EH (cell line): ENCODE data around the gene PLET1.

Experiments
- DNase-seq: peaks from one replicate; pipeline ENCODE4 v3.0.0-alpha.2; 2015; ENCODE audit warnings: low read depth

Gene PLET1

GRCh38 chr11:112238041-112238440 is 22.6 kb downstream of the PLET1 start:
- peak; percentile 46 for DNase-seq

GRCh38 chr11:112237451-112237850 is 23.2 kb downstream of the PLET1 start:
- no peak for DNase-seq

- DNase-seq: no peak
Observed at GRCh38 chr11:112235750-112236390, 24.8 kb downstream of the PLET1 start.

GRCh38 chr11:112231952-112232351 is 28.7 kb downstream of the PLET1 start:
- DNase-seq: no peak

- peak; percentile 89 for DNase-seq
Observed at GRCh38 chr11:112229746-112230433, 30.8 kb downstream of the PLET1 start.

GRCh38 chr11:112229159-112229558 is 31.5 kb downstream of the PLET1 start:
- no peak for DNase-seq

GRCh38 chr11:112228706-112229105 is 32.0 kb downstream of the PLET1 start:
- no peak for DNase-seq

- DNase-seq: no peak
Observed at GRCh38 chr11:112227471-112227870, 33.2 kb downstream of the PLET1 start.

GRCh38 chr11:112226831-112227401 is 33.7 kb downstream of the PLET1 start:
- DNase-seq: peak; percentile 56

GRCh38 chr11:112226062-112226830 is 34.4 kb downstream of the PLET1 start, which contains the start of gene PTS:
Gene PTS (plus strand): TSS chr11:112226428. CDS start chr11:112226444, 16 bp downstream.
- DNase-seq: peak; percentile 90

- peak; percentile 85 for DNase-seq
Observed at GRCh38 chr11:112225753-112226061, 35.0 kb downstream of the PLET1 start.

GRCh38 chr11:112223754-112224532 is 36.7 kb downstream of the PLET1 start:
- DNase-seq: no peak

GRCh38 chr11:112223121-112223520 is 37.5 kb downstream of the PLET1 start:
- DNase-seq: no peak

- DNase-seq: no peak
Observed at GRCh38 chr11:112222303-112222702, 38.4 kb downstream of the PLET1 start.

GRCh38 chr11:112221274-112221835 is 39.3 kb downstream of the PLET1 start:
- DNase-seq: peak; percentile 48

- peak; percentile 81 for DNase-seq
Observed at GRCh38 chr11:112219476-112220232, 41.0 kb downstream of the PLET1 start.

- DNase-seq: peak; percentile 71
Observed at GRCh38 chr11:112216561-112217105, 44.0 kb downstream of the PLET1 start.

GRCh38 chr11:112215621-112216020 is 45.0 kb downstream of the PLET1 start:
- no peak for DNase-seq

- DNase-seq: no peak
Observed at GRCh38 chr11:112213753-112214152, 46.9 kb downstream of the PLET1 start.

GRCh38 chr11:112212710-112213109 is 48.0 kb downstream of the PLET1 start:
- no peak for DNase-seq
